K562 (cell line): ENCODE results near the gene METTL24. TPM values are rescaled to one million over a fixed set of nuclear protein-coding genes. Genes with fewer than 3 reads are reported as not detected.

Source experiments
- ASH1L ChIP-seq: fragments of 450-650 bp; IDR thresholded peaks from 2 replicates; pipeline ENCODE4 v1.6.1; 2018; ENCODE audit warnings: borderline replicate concordance, mild to moderate bottlenecking, low read depth; ENCODE audit not compliant: partially characterized antibody
- CBFB ChIP-seq: sonication (generic); formaldehyde crosslinking; IDR thresholded peaks from 2 replicates; pipeline ENCODE4 v1.4.0; 2020; ENCODE audit warnings: mild to moderate bottlenecking, missing genetic modification reagents
- CCAR2 ChIP-seq: fragments of 200-400 bp; formaldehyde crosslinking; IDR thresholded peaks from 2 replicates; pipeline ENCODE4 v1.6.1; 2017; ENCODE audit warnings: mild to moderate bottlenecking, low read depth, low read length
- CEBPG ChIP-seq, 3 experiments: fragments of 200-800 bp in 1 of 3; sonication (Bioruptor generic) in 1 of 3; sonication (generic) in 1 of 3; formaldehyde crosslinking in 1 of 3; IDR thresholded peaks in 2 of 3; conservative IDR thresholded peaks in 1 of 3; 2 replicates each; pipeline versions ENCODE4 v1.6.1 to v1.8.0; 2016 to 2022; ENCODE audit warnings: missing compliant biosample characterization in 2 of 3, missing genetic modification characterization in 2 of 3, mild to moderate bottlenecking in 1 of 3, missing genetic modification reagents in 1 of 3
- CREM ChIP-seq: IDR thresholded peaks from 2 replicates; pipeline ENCODE4 v1.6.1; 2014; ENCODE audit warnings: antibody characterized with exemption, low read depth
- DLX4 ChIP-seq: fragments of 250-450 bp; sonication (Bioruptor Pico); IDR thresholded peaks from 2 replicates; pipeline ENCODE4 v1.6.1; 2021; ENCODE audit warnings: mild to moderate bottlenecking
- L3MBTL2 ChIP-seq: fragments of 450-650 bp; IDR thresholded peaks from 2 replicates; pipeline ENCODE4 v1.6.1; 2016; ENCODE audit warnings: mild to moderate bottlenecking, moderate library complexity
- MAX ChIP-seq: sonication (generic); formaldehyde crosslinking; IDR thresholded peaks from 2 replicates; pipeline ENCODE4 v1.9.0; 2022; ENCODE audit warnings: mild to moderate bottlenecking, missing genetic modification reagents
- PHB ChIP-seq: fragments of 250-450 bp; sonication (Bioruptor Pico); IDR thresholded peaks from 2 replicates; pipeline ENCODE4 v1.5.0; 2021
- SIRT6 ChIP-seq: IDR thresholded peaks from one replicate; pipeline ENCODE4 v1.6.1; 2012; ENCODE audit warnings: low read depth, mild to moderate bottlenecking, control low read depth, inconsistent platforms, low read length, moderate library complexity
- SIX5 ChIP-seq, 2 experiments: IDR thresholded peaks; 2 replicates each; pipeline ENCODE4 v1.6.1; 2011; ENCODE audit warnings: low read length in 2 of 2, borderline replicate concordance in 1 of 2, low read depth in 1 of 2, mild to moderate bottlenecking in 1 of 2, moderate library complexity in 1 of 2; ENCODE audit not compliant: insufficient read depth in 1 of 2
- SRSF9 ChIP-seq: fragments of 200-400 bp; formaldehyde crosslinking; IDR thresholded peaks from 2 replicates; pipeline ENCODE4 v1.6.1; 2017; ENCODE audit warnings: low read depth, low read length, borderline replicate concordance
- THRA ChIP-seq: fragments of 450-650 bp; IDR thresholded peaks from 2 replicates; pipeline ENCODE4 v1.6.1; 2017; ENCODE audit warnings: mild to moderate bottlenecking, moderate library complexity
- ZBED1 ChIP-seq: IDR thresholded peaks from 2 replicates; pipeline ENCODE4 v1.6.1; 2014
- ZBTB11 ChIP-seq, 3 experiments: fragments of 200-800 bp in 1 of 3; fragments of 250-450 bp in 1 of 3; fragments of 450-650 bp in 1 of 3; sonication (Bioruptor Pico) in 1 of 3; sonication (Bioruptor generic) in 1 of 3; formaldehyde crosslinking in 1 of 3; IDR thresholded peaks; 2 replicates each; pipeline versions ENCODE4 v1.6.1 to v1.8.0; 2016 to 2022; ENCODE audit warnings: mild to moderate bottlenecking in 2 of 3, missing genetic modification characterization in 2 of 3, missing compliant biosample characterization in 1 of 3, moderate library complexity in 1 of 3
- ZBTB2 ChIP-seq: fragments of 450-650 bp; IDR thresholded peaks from 2 replicates; pipeline ENCODE4 v1.6.1; 2016; ENCODE audit warnings: antibody characterized with exemption
- ZNF449 ChIP-seq: fragments of 250-450 bp; sonication (Bioruptor Pico); IDR thresholded peaks from 2 replicates; pipeline ENCODE4 v1.8.0; 2022; ENCODE audit warnings: moderate library complexity, mild to moderate bottlenecking, inconsistent platforms
- ZNF76 ChIP-seq: fragments of 250-450 bp; sonication (Bioruptor Pico); IDR thresholded peaks from 2 replicates; pipeline ENCODE4 v1.4.0; 2020; ENCODE audit warnings: mild to moderate bottlenecking, moderate library complexity, borderline replicate concordance
- ZSCAN32 ChIP-seq: fragments of 450-650 bp; formaldehyde crosslinking; IDR thresholded peaks from 2 replicates; pipeline ENCODE4 v1.4.0; 2020; ENCODE audit warnings: mild to moderate bottlenecking, moderate library complexity
- polyA plus RNA-seq, 8 experiments: library from polyadenylated mRNA; depleted of rRNA in 4 of 8; stranded (reverse) in 5 of 8; unstranded in 3 of 8; fragments of >200 nt; fragmentation: Nextera tagmentation in 2 of 8; fragmentation: Illumina TruSeq in 1 of 8; extraction: Ambion mirVana in 2 of 8; extraction: Trizol in 1 of 8; gene quantifications; 2 replicates each; pipeline versions ENCODE4 v1.2.1 to v1.2.3, GENCODE V29; 2011 to 2014; ENCODE audit warnings: inconsistent platforms in 1 of 8, missing spikeins in 1 of 8
- total RNA-seq, 7 experiments: library from RNA; depleted of rRNA in 6 of 7; stranded (reverse); fragments of >200 nt in 6 of 7; fragmentation: Illumina TruSeq in 2 of 7; extraction: Trizol in 2 of 7; gene quantifications; 2 replicates each; pipeline versions ENCODE4 v1.2.1 to v1.2.3, GENCODE V29; 2011 to 2021; ENCODE audit warnings: low replicate concordance in 1 of 7

Gene METTL24
- total and polyA plus RNA-seq, 9 of the 15 experiments (the other 6 are each of a cell fraction or from before 2014, with no cell fraction given), result not detected

- TF ChIP-seq ZBTB11 (CRISPR knock-in tag; IDR thresholded peaks at IDR 0.05) (peak in 1 of 3 experiments; percentile 36; a peak in 1 of 6 replicates), DLX4 (CRISPR knock-in tag) (no peak), ZNF76 (CRISPR knock-in tag) (0 out of 2 replicates have a peak, but pooled peaks have one; percentile 67), CCAR2 (no peak), L3MBTL2 (no peak), ZBTB2 (no peak), SIRT6 (no peak), ZSCAN32 (CRISPR knock-in tag) (no peak), PHB (no peak), THRA (no peak), ZNF449 (CRISPR knock-in tag) (peak; percentile 91), ZBED1 (no peak), MAX (CRISPR knock-in tag) (no peak), ASH1L (no peak), CREM (no peak), SIX5 (IDR thresholded peaks at IDR 0.05; ENCODE audit: borderline replicate concordance in 1 of 2, insufficient read depth in 1 of 2, low read depth in 1 of 2, low read length in 2 of 2) (no peak), CEBPG (CRISPR knock-in tag; IDR thresholded peaks at IDR 0.05) (no peak), CEBPG (tag; conservative IDR thresholded peaks at IDR 0.05 in 1 of 2, IDR thresholded peaks at IDR 0.05 in 1 of 2) (peak in 1 of 2 experiments; percentile 32; a peak in 1 of 4 replicates), SRSF9 (no peak), CBFB (CRISPR knock-in tag) (no peak)
Observed at GRCh38 chr6:110198561-110198960, 159.6 kb downstream of the METTL24 start (continued).
